HCT116 (cell line): Measurements from ENCODE around the gene SIGLEC5.

Source experiments
- EZH2 ChIP-seq: fragments of 200-600 bp; sonication (generic); IDR thresholded peaks from 2 replicates; pipeline ENCODE4 v1.6.1; 2017; ENCODE audit warnings: antibody characterized with exemption, mixed run types
- EZH2phosphoT487 ChIP-seq: fragments of 200-600 bp; IDR thresholded peaks from 2 replicates; pipeline ENCODE4 v1.6.1; 2018; ENCODE audit warnings: antibody characterized with exemption, borderline replicate concordance
- FOSL1 ChIP-seq: IDR thresholded peaks from 2 replicates; pipeline ENCODE4 v1.6.1; 2012; ENCODE audit warnings: low read depth
- JUND ChIP-seq: IDR thresholded peaks from 2 replicates; pipeline ENCODE4 v1.6.1; 2012
- POLR2A ChIP-seq: IDR thresholded peaks from 2 replicates; pipeline ENCODE4 v1.7.0; 2011; ENCODE audit warnings: borderline replicate concordance; ENCODE audit not compliant: insufficient read depth, insufficient read length; ENCODE audit errors: extremely low read depth
- POLR2AphosphoS5 ChIP-seq: IDR thresholded peaks from 2 replicates; pipeline ENCODE4 v1.6.1; 2011; ENCODE audit warnings: mild to moderate bottlenecking, low read depth, low read length, moderate library complexity
- RAD21 ChIP-seq: IDR thresholded peaks from 2 replicates; pipeline ENCODE4 v1.6.1; 2012; ENCODE audit warnings: low read depth, mild to moderate bottlenecking
- SP1 ChIP-seq: IDR thresholded peaks from 2 replicates; pipeline ENCODE4 v1.6.1; 2012; ENCODE audit warnings: low read depth
- ZFX ChIP-seq: fragments of 450-650 bp; IDR thresholded peaks from 2 replicates; pipeline ENCODE4 v1.6.1; 2017
- ZNF274 ChIP-seq: fragments of 200-500 bp; sonication (Bioruptor generic); IDR thresholded peaks from 2 replicates; pipeline ENCODE4 v1.6.1; 2014; ENCODE audit warnings: mild to moderate bottlenecking, low read depth, low read length, inconsistent platforms
- TF ChIP-seq, protein P1 (sequence below), 3 experiments: fragments of 200-600 bp in 1 of 3; sonication (generic) in 1 of 3; IDR thresholded peaks in 2 of 3; conservative IDR thresholded peaks in 1 of 3; 2 replicates each; pipeline ENCODE4 v1.5.1; 2012 to 2017; ENCODE audit warnings: low read depth in 2 of 3, low read length in 2 of 3, antibody characterized with exemption in 1 of 3, borderline replicate concordance in 1 of 3, control low read depth in 1 of 3, mild to moderate bottlenecking in 1 of 3, mixed read lengths in 1 of 3, mixed run types in 1 of 3, moderate library complexity in 1 of 3; ENCODE audit not compliant: insufficient read depth in 1 of 3
- TF ChIP-seq, protein P2 (sequence below): IDR thresholded peaks from 2 replicates; pipeline ENCODE4 v1.6.1; 2012; ENCODE audit warnings: low read depth
- TF ChIP-seq, protein P3 (sequence below): IDR thresholded peaks from 2 replicates; pipeline ENCODE4 v1.6.1; 2012

DNA sequence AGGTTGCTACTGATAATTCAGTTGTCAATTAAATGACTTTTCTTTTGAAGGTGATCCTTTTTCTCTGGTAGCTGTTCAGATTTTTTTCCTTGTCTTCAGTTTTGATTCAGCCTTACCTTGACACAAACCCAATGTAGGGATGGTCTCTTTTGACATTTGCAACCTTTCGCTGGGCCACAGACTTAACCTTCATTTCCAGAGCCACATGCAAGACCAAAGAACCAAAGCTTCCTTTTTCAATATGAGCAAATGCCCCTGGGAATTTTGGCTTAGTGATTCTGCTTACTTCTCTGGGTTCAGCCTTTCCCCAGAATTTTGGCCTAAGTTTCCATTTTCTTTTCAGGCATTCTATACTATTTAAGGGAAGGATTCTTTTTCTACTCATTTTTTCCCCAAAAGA, 19.6 kb downstream of the SIGLEC5 start:
- TF ChIP-seq, protein P1, sequence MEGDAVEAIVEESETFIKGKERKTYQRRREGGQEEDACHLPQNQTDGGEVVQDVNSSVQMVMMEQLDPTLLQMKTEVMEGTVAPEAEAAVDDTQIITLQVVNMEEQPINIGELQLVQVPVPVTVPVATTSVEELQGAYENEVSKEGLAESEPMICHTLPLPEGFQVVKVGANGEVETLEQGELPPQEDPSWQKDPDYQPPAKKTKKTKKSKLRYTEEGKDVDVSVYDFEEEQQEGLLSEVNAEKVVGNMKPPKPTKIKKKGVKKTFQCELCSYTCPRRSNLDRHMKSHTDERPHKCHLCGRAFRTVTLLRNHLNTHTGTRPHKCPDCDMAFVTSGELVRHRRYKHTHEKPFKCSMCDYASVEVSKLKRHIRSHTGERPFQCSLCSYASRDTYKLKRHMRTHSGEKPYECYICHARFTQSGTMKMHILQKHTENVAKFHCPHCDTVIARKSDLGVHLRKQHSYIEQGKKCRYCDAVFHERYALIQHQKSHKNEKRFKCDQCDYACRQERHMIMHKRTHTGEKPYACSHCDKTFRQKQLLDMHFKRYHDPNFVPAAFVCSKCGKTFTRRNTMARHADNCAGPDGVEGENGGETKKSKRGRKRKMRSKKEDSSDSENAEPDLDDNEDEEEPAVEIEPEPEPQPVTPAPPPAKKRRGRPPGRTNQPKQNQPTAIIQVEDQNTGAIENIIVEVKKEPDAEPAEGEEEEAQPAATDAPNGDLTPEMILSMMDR (IDR thresholded peaks at IDR 0.05 in 2 of 3, conservative IDR thresholded peaks at IDR 0.05 in 1 of 3; ENCODE audit: borderline replicate concordance in 1 of 3, insufficient read depth in 1 of 3, low read depth in 2 of 3, low read length in 2 of 3): no peak
- no peak for TF ChIP-seq SP1
- no peak for TF ChIP-seq EZH2
- no peak for TF ChIP-seq POLR2A
- no peak for TF ChIP-seq EZH2phosphoT487
- TF ChIP-seq ZFX: no peak
- no peak for TF ChIP-seq JUND
- TF ChIP-seq, protein P2, sequence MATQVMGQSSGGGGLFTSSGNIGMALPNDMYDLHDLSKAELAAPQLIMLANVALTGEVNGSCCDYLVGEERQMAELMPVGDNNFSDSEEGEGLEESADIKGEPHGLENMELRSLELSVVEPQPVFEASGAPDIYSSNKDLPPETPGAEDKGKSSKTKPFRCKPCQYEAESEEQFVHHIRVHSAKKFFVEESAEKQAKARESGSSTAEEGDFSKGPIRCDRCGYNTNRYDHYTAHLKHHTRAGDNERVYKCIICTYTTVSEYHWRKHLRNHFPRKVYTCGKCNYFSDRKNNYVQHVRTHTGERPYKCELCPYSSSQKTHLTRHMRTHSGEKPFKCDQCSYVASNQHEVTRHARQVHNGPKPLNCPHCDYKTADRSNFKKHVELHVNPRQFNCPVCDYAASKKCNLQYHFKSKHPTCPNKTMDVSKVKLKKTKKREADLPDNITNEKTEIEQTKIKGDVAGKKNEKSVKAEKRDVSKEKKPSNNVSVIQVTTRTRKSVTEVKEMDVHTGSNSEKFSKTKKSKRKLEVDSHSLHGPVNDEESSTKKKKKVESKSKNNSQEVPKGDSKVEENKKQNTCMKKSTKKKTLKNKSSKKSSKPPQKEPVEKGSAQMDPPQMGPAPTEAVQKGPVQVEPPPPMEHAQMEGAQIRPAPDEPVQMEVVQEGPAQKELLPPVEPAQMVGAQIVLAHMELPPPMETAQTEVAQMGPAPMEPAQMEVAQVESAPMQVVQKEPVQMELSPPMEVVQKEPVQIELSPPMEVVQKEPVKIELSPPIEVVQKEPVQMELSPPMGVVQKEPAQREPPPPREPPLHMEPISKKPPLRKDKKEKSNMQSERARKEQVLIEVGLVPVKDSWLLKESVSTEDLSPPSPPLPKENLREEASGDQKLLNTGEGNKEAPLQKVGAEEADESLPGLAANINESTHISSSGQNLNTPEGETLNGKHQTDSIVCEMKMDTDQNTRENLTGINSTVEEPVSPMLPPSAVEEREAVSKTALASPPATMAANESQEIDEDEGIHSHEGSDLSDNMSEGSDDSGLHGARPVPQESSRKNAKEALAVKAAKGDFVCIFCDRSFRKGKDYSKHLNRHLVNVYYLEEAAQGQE: no peak
- no peak for TF ChIP-seq POLR2AphosphoS5
- no peak for TF ChIP-seq ZNF274
- TF ChIP-seq, protein P3, sequence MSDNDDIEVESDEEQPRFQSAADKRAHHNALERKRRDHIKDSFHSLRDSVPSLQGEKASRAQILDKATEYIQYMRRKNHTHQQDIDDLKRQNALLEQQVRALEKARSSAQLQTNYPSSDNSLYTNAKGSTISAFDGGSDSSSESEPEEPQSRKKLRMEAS: no peak
- TF ChIP-seq RAD21: no peak
- no peak for TF ChIP-seq FOSL1
